Neural cell (in vitro differentiated cells): ENCODE results near the gene C1orf141. TPM values are rescaled to one million over a fixed set of nuclear protein-coding genes. Genes with fewer than 3 reads are reported as not detected.

Source experiments
- H2AFZ ChIP-seq: fragments of 200-600, 300-800 bp; sonication (generic), shearing (Covaris generic); 2 replicates; pipeline ENCODE4 v1.6.0; 2014; ENCODE audit warnings: low read depth, mild to moderate bottlenecking, antibody characterized with exemption, low read length, moderate library complexity
- H3F3A ChIP-seq: fragments of 200-600 bp; shearing (Covaris generic); 2 replicates; pipeline ENCODE4 v1.6.1; 2016; ENCODE audit warnings: mild to moderate bottlenecking, moderate library complexity, mixed read lengths, antibody characterized with exemption, low read length; ENCODE audit not compliant: insufficient read depth, poor library complexity, severe bottlenecking
- H3K27ac ChIP-seq: fragments of 200-600, 300-800 bp; sonication (generic), shearing (Covaris generic); 2 replicates; pipeline ENCODE4 v1.5.1; 2014; ENCODE audit warnings: mild to moderate bottlenecking, low read length, moderate library complexity
- H3K27me3 ChIP-seq: fragments of 300-800, 200-600 bp; sonication (generic), shearing (Covaris generic); 2 replicates; pipeline ENCODE4 v1.6.0; 2014; ENCODE audit warnings: mild to moderate bottlenecking, low read depth, low read length, moderate library complexity; ENCODE audit not compliant: insufficient read depth
- H3K36me3 ChIP-seq: fragments of 300-800, 200-600 bp; sonication (generic), shearing (Covaris generic); 2 replicates; pipeline ENCODE4 v1.5.1; 2014; ENCODE audit warnings: mild to moderate bottlenecking, antibody characterized with exemption, low read length, moderate library complexity; ENCODE audit not compliant: insufficient read depth
- H3K4me2 ChIP-seq: fragments of 300-800, 200-600 bp; sonication (generic), shearing (Covaris generic); 2 replicates; pipeline ENCODE4 v1.6.0; 2014; ENCODE audit warnings: mild to moderate bottlenecking, low read length
- H3K4me3 ChIP-seq: fragments of 300-800, 200-600 bp; sonication (generic), shearing (Covaris generic); 2 replicates; pipeline ENCODE4 v1.5.1; 2014; ENCODE audit warnings: mild to moderate bottlenecking, low read length, moderate library complexity
- H3K79me2 ChIP-seq: fragments of 200-600 bp; shearing (Covaris generic); replicated peaks from 2 replicates; pipeline ENCODE4 v1.6.0; 2014; ENCODE audit warnings: mild to moderate bottlenecking, low read length, moderate library complexity; ENCODE audit not compliant: insufficient read depth
- H3K9ac ChIP-seq: fragments of 300-800, 200-600 bp; sonication (generic), shearing (Covaris generic); 2 replicates; pipeline ENCODE4 v1.6.1; 2016; ENCODE audit warnings: mild to moderate bottlenecking, low read length, mixed read lengths
- H3K9me2 ChIP-seq: fragments of 200-600 bp; shearing (Covaris generic); 2 replicates; pipeline ENCODE4 v1.6.1; 2016; ENCODE audit warnings: mild to moderate bottlenecking, low read length, mixed read lengths; ENCODE audit not compliant: insufficient read depth
- H3K9me3 ChIP-seq: fragments of 200-600, 300-800 bp; sonication (generic), shearing (Covaris generic); 2 replicates; pipeline ENCODE4 v1.6.1; 2016; ENCODE audit warnings: mild to moderate bottlenecking, mixed run types, low read length, moderate library complexity, mixed read lengths
- H4K20me1 ChIP-seq: fragments of 200-600 bp; shearing (Covaris generic); 2 replicates; pipeline ENCODE4 v1.6.1; 2016; ENCODE audit warnings: mild to moderate bottlenecking, mixed run types; ENCODE audit not compliant: insufficient read depth
- EP300 ChIP-seq: fragments of 450-650 bp; conservative IDR thresholded peaks from 2 replicates; pipeline ENCODE4 v1.6.1; 2014; ENCODE audit warnings: antibody characterized with exemption, mild to moderate bottlenecking, moderate library complexity; ENCODE audit not compliant: poor library complexity, severe bottlenecking
- EZH2 ChIP-seq: fragments of 200-600, 300-800 bp; shearing (Covaris generic), sonication (generic); IDR thresholded peaks from 2 replicates; pipeline ENCODE4 v1.6.1; 2014; ENCODE audit warnings: antibody characterized with exemption, low read length, borderline replicate concordance, mild to moderate bottlenecking; ENCODE audit not compliant: insufficient read depth, poor library complexity, severe bottlenecking
- MXI1 ChIP-seq: fragments of 450-650 bp; conservative IDR thresholded peaks from 2 replicates; pipeline ENCODE4 v1.6.1; 2014; ENCODE audit warnings: antibody characterized with exemption, mild to moderate bottlenecking; ENCODE audit not compliant: poor library complexity, severe bottlenecking
- POLR2AphosphoS5 ChIP-seq: IDR thresholded peaks from 2 replicates; pipeline ENCODE4 v1.6.1; 2012
- RAD21 ChIP-seq: fragments of 450-650 bp; conservative IDR thresholded peaks from 2 replicates; pipeline ENCODE4 v1.6.1; 2014; ENCODE audit warnings: antibody characterized with exemption, mild to moderate bottlenecking, moderate library complexity
- SMC3 ChIP-seq: fragments of 450-650 bp; conservative IDR thresholded peaks from 2 replicates; pipeline ENCODE4 v1.6.1; 2014; ENCODE audit warnings: antibody characterized with exemption, mild to moderate bottlenecking, moderate library complexity; ENCODE audit not compliant: poor library complexity
- TAF1 ChIP-seq: IDR thresholded peaks from 2 replicates; pipeline ENCODE4 v1.6.1; 2012; ENCODE audit warnings: low read depth
- polyA plus RNA-seq: library from polyadenylated mRNA; depleted of rRNA; stranded (reverse); fragments of >200 nt; gene quantifications from 2 replicates; pipeline ENCODE4 v1.2.3, GENCODE V29; 2014
- TF ChIP-seq, protein P1 (sequence below): IDR thresholded peaks from 2 replicates; pipeline ENCODE4 v1.6.1; 2012; ENCODE audit warnings: borderline replicate concordance
- TF ChIP-seq, protein P2 (sequence below): fragments of 450-650 bp; IDR thresholded peaks from 2 replicates; pipeline ENCODE4 v1.5.1; 2014; ENCODE audit warnings: antibody characterized with exemption, mild to moderate bottlenecking, moderate library complexity; ENCODE audit not compliant: poor library complexity, severe bottlenecking

The C1orf141 gene
- polyA plus RNA-seq, 1 donor from 2014 or later: not detected

DNA sequence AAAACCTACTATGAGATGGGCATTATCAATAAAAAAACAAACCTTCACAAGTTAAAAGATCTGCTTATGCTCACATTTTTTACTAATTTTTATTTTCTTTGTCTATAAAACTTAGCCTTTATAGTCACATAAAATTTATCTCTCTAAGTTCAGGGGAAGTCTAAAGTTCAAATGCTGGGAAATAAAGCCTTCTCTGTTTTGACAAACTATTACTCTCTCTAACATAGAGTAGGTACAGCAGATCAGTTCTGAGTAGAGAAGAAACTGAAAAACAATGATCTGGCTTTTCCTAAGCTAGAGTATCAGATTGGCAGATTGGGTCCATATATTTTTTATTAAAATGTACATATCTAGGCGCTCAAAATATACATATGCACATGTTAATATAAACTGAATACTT is 31.2 kb downstream of the C1orf141 start:
- Histone ChIP-seq H3K9me2 (no peaks in the 10 kb centered on the region), H3K9me3 (no peaks in the 10 kb centered on the region), H3K36me3 (no peaks in the 10 kb centered on the region), H3F3A (no peaks in the 10 kb centered on the region), H4K20me1 (no peaks in the 10 kb centered on the region), H3K27me3 (no peaks in the 10 kb centered on the region), H3K4me3 (no peak overlapping the region), H3K79me2 (no peaks in the 10 kb centered on the region), H3K9ac (no peak overlapping the region), H3K4me2 (no peak overlapping the region), H2AFZ (no peak overlapping the region), H3K27ac (no peak overlapping the region)
- TF ChIP-seq MXI1 (no peak), POLR2AphosphoS5 (no peak), SMC3 (no peak), RAD21 (no peak), EZH2 (no peak), TAF1 (no peak), EP300 (no peak)
- TF ChIP-seq, protein P1, sequence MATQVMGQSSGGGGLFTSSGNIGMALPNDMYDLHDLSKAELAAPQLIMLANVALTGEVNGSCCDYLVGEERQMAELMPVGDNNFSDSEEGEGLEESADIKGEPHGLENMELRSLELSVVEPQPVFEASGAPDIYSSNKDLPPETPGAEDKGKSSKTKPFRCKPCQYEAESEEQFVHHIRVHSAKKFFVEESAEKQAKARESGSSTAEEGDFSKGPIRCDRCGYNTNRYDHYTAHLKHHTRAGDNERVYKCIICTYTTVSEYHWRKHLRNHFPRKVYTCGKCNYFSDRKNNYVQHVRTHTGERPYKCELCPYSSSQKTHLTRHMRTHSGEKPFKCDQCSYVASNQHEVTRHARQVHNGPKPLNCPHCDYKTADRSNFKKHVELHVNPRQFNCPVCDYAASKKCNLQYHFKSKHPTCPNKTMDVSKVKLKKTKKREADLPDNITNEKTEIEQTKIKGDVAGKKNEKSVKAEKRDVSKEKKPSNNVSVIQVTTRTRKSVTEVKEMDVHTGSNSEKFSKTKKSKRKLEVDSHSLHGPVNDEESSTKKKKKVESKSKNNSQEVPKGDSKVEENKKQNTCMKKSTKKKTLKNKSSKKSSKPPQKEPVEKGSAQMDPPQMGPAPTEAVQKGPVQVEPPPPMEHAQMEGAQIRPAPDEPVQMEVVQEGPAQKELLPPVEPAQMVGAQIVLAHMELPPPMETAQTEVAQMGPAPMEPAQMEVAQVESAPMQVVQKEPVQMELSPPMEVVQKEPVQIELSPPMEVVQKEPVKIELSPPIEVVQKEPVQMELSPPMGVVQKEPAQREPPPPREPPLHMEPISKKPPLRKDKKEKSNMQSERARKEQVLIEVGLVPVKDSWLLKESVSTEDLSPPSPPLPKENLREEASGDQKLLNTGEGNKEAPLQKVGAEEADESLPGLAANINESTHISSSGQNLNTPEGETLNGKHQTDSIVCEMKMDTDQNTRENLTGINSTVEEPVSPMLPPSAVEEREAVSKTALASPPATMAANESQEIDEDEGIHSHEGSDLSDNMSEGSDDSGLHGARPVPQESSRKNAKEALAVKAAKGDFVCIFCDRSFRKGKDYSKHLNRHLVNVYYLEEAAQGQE: no peak
- TF ChIP-seq, protein P2, sequence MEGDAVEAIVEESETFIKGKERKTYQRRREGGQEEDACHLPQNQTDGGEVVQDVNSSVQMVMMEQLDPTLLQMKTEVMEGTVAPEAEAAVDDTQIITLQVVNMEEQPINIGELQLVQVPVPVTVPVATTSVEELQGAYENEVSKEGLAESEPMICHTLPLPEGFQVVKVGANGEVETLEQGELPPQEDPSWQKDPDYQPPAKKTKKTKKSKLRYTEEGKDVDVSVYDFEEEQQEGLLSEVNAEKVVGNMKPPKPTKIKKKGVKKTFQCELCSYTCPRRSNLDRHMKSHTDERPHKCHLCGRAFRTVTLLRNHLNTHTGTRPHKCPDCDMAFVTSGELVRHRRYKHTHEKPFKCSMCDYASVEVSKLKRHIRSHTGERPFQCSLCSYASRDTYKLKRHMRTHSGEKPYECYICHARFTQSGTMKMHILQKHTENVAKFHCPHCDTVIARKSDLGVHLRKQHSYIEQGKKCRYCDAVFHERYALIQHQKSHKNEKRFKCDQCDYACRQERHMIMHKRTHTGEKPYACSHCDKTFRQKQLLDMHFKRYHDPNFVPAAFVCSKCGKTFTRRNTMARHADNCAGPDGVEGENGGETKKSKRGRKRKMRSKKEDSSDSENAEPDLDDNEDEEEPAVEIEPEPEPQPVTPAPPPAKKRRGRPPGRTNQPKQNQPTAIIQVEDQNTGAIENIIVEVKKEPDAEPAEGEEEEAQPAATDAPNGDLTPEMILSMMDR: no peak

DNA sequence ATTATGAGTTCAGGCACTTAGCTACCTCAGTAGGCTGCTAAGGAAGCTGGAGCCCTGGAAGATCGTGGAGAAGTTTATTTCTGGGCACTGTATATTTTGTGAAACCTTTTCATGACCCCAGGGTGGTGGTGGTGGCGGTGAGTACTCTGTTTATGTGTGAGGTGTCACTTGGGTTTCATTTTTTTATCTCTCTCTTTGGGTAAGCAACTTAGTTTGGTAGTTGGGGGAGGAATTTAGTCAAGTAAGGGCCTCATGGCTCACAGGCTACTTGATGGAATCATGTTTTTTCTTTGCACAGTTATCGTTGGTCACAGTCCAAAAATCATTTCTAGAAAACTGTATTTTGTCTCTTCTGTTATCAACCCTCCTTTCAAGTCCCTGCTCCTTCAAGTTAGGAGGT is 33.9 kb downstream of the C1orf141 start:
- no peaks in the 10 kb centered on the region for H3K9me3 ChIP-seq
- H3K9me2 ChIP-seq: no peaks in the 10 kb centered on the region
- no peaks in the 10 kb centered on the region for H4K20me1 ChIP-seq
- H3K27ac ChIP-seq: no peak overlapping the region
- no peak overlapping the region for H3K4me3 ChIP-seq
- H2AFZ ChIP-seq: no peak overlapping the region
- H3K27me3 ChIP-seq: no peaks in the 10 kb centered on the region
- no peak for TF ChIP-seq SMC3
- TF ChIP-seq EZH2: no peak
- no peak for TF ChIP-seq POLR2AphosphoS5
- TF ChIP-seq TAF1: no peak
- TF ChIP-seq RAD21: no peak
- TF ChIP-seq, protein P2: no peak
- TF ChIP-seq MXI1: no peak
- TF ChIP-seq, protein P1: no peak
- TF ChIP-seq EP300: no peak
- no peaks in the 10 kb centered on the region for H3K79me2 ChIP-seq
- H3K36me3 ChIP-seq: no peaks in the 10 kb centered on the region
- H3K4me2 ChIP-seq: no peak overlapping the region
- no peaks in the 10 kb centered on the region for H3F3A ChIP-seq
- H3K9ac ChIP-seq: no peak overlapping the region
